NB4 (cell line): Measurements from ENCODE around the gene FAM193A.

Experiments
- CTCF ChIP-seq: IDR thresholded peaks from one replicate; pipeline ENCODE4 v1.5.1; 2012; ENCODE audit warnings: low read depth, low read length
- MAX ChIP-seq: IDR thresholded peaks from 2 replicates; pipeline ENCODE4 v1.6.1; 2011; ENCODE audit warnings: low read depth, low read length
- POLR2A ChIP-seq: IDR thresholded peaks from 2 replicates; pipeline ENCODE4 v1.6.1; 2011; ENCODE audit warnings: mild to moderate bottlenecking; ENCODE audit not compliant: insufficient read length; ENCODE audit errors: extremely low read depth

GRCh38 chr4:2501034-2501594 is 35.3 kb upstream of the FAM193A start:
- no peak for TF ChIP-seq CTCF
- TF ChIP-seq POLR2A, result no peak
- TF ChIP-seq MAX, result no peak
